ENCODE data around the gene TUBB6.

Gene TUBB6

GRCh38 chr18:12338382-12338781, 30.3 kb downstream of the TUBB6 start:
- no peak for DNase-seq (ENCODE audit: low spot score)

- DNase-seq (ENCODE audit: low spot score) = no peak
Observed at GRCh38 chr18:12340945-12341660, 33.1 kb downstream of the TUBB6 start.

GRCh38 chr18:12342661-12343060, 34.6 kb downstream of the TUBB6 start:
- no peak for DNase-seq (ENCODE audit: low spot score)

- DNase-seq (ENCODE audit: low spot score) = no peak
Observed at GRCh38 chr18:12345491-12346239, 37.6 kb downstream of the TUBB6 start.

- no peak for DNase-seq (ENCODE audit: low spot score)
Observed at GRCh38 chr18:12346240-12346565, 38.2 kb downstream of the TUBB6 start.

GRCh38 chr18:12347895-12348294, 39.9 kb downstream of the TUBB6 start:
- no peak for DNase-seq (ENCODE audit: low spot score)

GRCh38 chr18:12352188-12352587, 44.1 kb downstream of the TUBB6 start:
- DNase-seq (ENCODE audit: low spot score) = no peak

GRCh38 chr18:12359515-12359927, 51.5 kb downstream of the TUBB6 start:
- DNase-seq (ENCODE audit: low spot score) = no peak

- DNase-seq (ENCODE audit: low spot score) = no peak
Observed at GRCh38 chr18:12361770-12362378, 53.8 kb downstream of the TUBB6 start.

- DNase-seq (ENCODE audit: low spot score) = no peak
Observed at GRCh38 chr18:12362473-12363174, 54.6 kb downstream of the TUBB6 start.

- DNase-seq (ENCODE audit: low spot score) = no peak
Observed at GRCh38 chr18:12366379-12366778, 58.3 kb downstream of the TUBB6 start.

- DNase-seq (ENCODE audit: low spot score) = no peak
Observed at GRCh38 chr18:12366784-12367183, 58.7 kb downstream of the TUBB6 start.

GRCh38 chr18:12369211-12369610, 61.2 kb downstream of the TUBB6 start:
- DNase-seq (ENCODE audit: low spot score) = no peak

- DNase-seq (ENCODE audit: low spot score) = no peak
Observed at GRCh38 chr18:12371590-12371989, 63.5 kb downstream of the TUBB6 start.

GRCh38 chr18:12372406-12372805, 64.4 kb downstream of the TUBB6 start:
- no peak for DNase-seq (ENCODE audit: low spot score)

GRCh38 chr18:12373116-12373770, 65.2 kb downstream of the TUBB6 start:
- DNase-seq (ENCODE audit: low spot score) = no peak

GRCh38 chr18:12373771-12374116, 65.7 kb downstream of the TUBB6 start:
- DNase-seq (ENCODE audit: low spot score) = no peak

GRCh38 chr18:12374401-12374800, 66.4 kb downstream of the TUBB6 start:
- no peak for DNase-seq (ENCODE audit: low spot score)

Measured in hepatic stellate cell (primary cell).